Lung (tissue), 12 donors: ENCODE measurements around the gene MTHFD2L. TPM values are rescaled to one million over a fixed set of nuclear protein-coding genes. Genes with fewer than 3 reads are reported as not detected.

ENCODE experiments used
- ATAC-seq: fragments of 200-7000 bp; cut with Tn5 transposase; one replicate; pipeline ENCODE4 v1.9.1; 2020; ENCODE audit warnings: moderate number of reproducible peaks; ENCODE audit not compliant: insufficient read depth, low FRiP score
- DNase-seq, 3 donors: peaks; one replicate each; pipeline ENCODE4 v3.0.0-alpha.2; 2013 to 2017
- H3K27ac ChIP-seq, 2 donors: one replicate each; pipeline ENCODE4 v1.5.1; 2013; ENCODE audit warnings: mild to moderate bottlenecking in 2 of 2, moderate library complexity in 2 of 2, control low read depth in 1 of 2, inconsistent platforms in 1 of 2, low read depth in 1 of 2, low read length in 1 of 2
- H3K27me3 ChIP-seq, 3 donors: one replicate each; pipeline ENCODE4 v1.5.1; 2013; ENCODE audit warnings: low read length in 2 of 3; ENCODE audit not compliant: control insufficient read depth in 3 of 3, insufficient read depth in 3 of 3
- H3K36me3 ChIP-seq, 4 donors: one replicate each; pipeline ENCODE4 v1.5.1; 2013; ENCODE audit warnings: low read length in 4 of 4, mild to moderate bottlenecking in 1 of 4, moderate library complexity in 1 of 4; ENCODE audit not compliant: control insufficient read depth in 4 of 4, insufficient read depth in 4 of 4
- H3K4me1 ChIP-seq, 5 donors: one replicate each; pipeline ENCODE4 v1.5.1; 2013; ENCODE audit warnings: low read length in 5 of 5, mild to moderate bottlenecking in 2 of 5, moderate library complexity in 1 of 5; ENCODE audit not compliant: control insufficient read depth in 5 of 5, insufficient read depth in 5 of 5
- H3K4me3 ChIP-seq: one replicate; pipeline ENCODE4 v1.5.1; 2013; ENCODE audit warnings: mild to moderate bottlenecking, control low read depth, moderate library complexity
- H3K9ac ChIP-seq, 2 donors: one replicate each; pipeline ENCODE4 v1.5.1; 2013; ENCODE audit warnings: low read length in 2 of 2, control low read depth in 1 of 2; ENCODE audit not compliant: insufficient read depth in 1 of 2
- H3K9me3 ChIP-seq, 4 donors: one replicate each; pipeline ENCODE4 v1.5.1; 2013; ENCODE audit warnings: low read length in 3 of 4, mild to moderate bottlenecking in 1 of 4, moderate library complexity in 1 of 4; ENCODE audit not compliant: control insufficient read depth in 4 of 4, insufficient read depth in 3 of 4
- WGBS, 2 donors: extraction: QIAGEN DNeasy Blood & Tissue Kit; methylation state at CpG; one replicate each; pipeline ENCODE4 v1.1.7; 2013; 5-methylcytosine and 5-hydroxymethylcytosine counted together
- polyA plus RNA-seq, 2 donors: library from polyadenylated mRNA; stranded (reverse); fragments of 200-250 nt; gene quantifications; one replicate each; pipeline ENCODE4 v1.2.1, GENCODE V29; 2013
- total RNA-seq, 2 donors: library from RNA; depleted of rRNA in 1 of 2; stranded (reverse); fragments of >200 nt in 1 of 2; gene quantifications; one replicate each; pipeline ENCODE4 v1.2.1, GENCODE V29; 2014 to 2021
- TF ChIP-seq, protein P1 (sequence below): IDR thresholded peaks from 2 replicates; pipeline ENCODE4 v1.5.1; 2012; ENCODE audit warnings: mild to moderate bottlenecking; ENCODE audit errors: control extremely low read depth, extremely low read depth
- donor health status: control.
- donor health status: control.
- donor health status: Bipolar disorder and iron deficiency.
- donor health status: healthy.
- donor health status: DM: yes; HTN: yes; CAD: no.

Gene MTHFD2L
- total and polyA plus RNA-seq, 4 donors = 11.9 to 32.1 (median 15.4) TPM

DNA sequence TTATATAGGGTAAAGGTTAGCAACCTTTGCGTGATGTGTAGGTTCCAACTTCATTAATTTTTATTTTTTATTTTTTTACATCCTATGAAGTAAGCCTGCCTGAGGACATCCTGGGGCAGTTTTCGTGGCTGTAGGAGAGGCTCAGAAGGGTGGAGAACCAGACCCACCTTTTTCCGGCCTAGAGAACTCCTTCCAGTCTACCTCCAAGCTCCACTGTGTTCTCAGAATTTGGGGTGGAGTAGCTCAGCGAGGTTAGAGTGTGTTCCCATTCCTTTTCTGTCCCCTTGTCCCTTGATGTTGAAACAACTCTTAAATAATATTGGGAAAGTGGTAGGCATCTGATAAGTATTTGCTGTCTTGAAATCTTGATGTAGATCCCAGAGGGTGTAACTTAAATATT is 32.4 kb downstream of the MTHFD2L start:
- WGBS, 2 donors = 71 to 83% methylated on average over 4 of the region's 4 CpGs
- DNase-seq (no peak), ATAC-seq (peak; percentile 39)
- Histone ChIP-seq H3K9me3 (no peaks in the 10 kb centered on the region), H3K36me3 (no peaks in the 10 kb centered on the region), H3K27me3 (no peaks in the 10 kb centered on the region), H3K9ac (no peak overlapping the region), H3K4me1 (no peaks in the 10 kb centered on the region), H3K27ac (no peak overlapping the region), H3K4me3 (no peak overlapping the region)
- TF ChIP-seq, protein P1, sequence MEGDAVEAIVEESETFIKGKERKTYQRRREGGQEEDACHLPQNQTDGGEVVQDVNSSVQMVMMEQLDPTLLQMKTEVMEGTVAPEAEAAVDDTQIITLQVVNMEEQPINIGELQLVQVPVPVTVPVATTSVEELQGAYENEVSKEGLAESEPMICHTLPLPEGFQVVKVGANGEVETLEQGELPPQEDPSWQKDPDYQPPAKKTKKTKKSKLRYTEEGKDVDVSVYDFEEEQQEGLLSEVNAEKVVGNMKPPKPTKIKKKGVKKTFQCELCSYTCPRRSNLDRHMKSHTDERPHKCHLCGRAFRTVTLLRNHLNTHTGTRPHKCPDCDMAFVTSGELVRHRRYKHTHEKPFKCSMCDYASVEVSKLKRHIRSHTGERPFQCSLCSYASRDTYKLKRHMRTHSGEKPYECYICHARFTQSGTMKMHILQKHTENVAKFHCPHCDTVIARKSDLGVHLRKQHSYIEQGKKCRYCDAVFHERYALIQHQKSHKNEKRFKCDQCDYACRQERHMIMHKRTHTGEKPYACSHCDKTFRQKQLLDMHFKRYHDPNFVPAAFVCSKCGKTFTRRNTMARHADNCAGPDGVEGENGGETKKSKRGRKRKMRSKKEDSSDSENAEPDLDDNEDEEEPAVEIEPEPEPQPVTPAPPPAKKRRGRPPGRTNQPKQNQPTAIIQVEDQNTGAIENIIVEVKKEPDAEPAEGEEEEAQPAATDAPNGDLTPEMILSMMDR = no peak

- no peak for DNase-seq
- WGBS, 2 donors = 43 to 63% methylated on average over 4 of the region's 4 CpGs
- Histone ChIP-seq H3K9ac (no peak overlapping the region), H3K9me3 (no peaks in the 10 kb centered on the region), H3K27ac (no peak overlapping the region), H3K36me3 (no peaks in the 10 kb centered on the region), H3K27me3 (no peaks in the 10 kb centered on the region), H3K4me1 (no peaks in the 10 kb centered on the region), H3K4me3 (no peak overlapping the region)
- ATAC-seq = no peak
- TF ChIP-seq, protein P1 = no peak
Measured at GRCh38 chr4:74190919-74191397, 33.0 kb downstream of the MTHFD2L start.

- Histone ChIP-seq H3K4me1 (peaks cover 0 to 5% (median 0%) of the 10 kb centered on the region in 5 donors), H3K27ac (no peak overlapping the region), H3K9ac (no peak overlapping the region), H3K9me3 (no peaks in the 10 kb centered on the region), H3K4me3 (no peak overlapping the region), H3K36me3 (peaks cover 0 to 8% (median 0%) of the 10 kb centered on the region in 4 donors), H3K27me3 (no peaks in the 10 kb centered on the region)
- no peak for DNase-seq
- ATAC-seq = no peak
- 73 to 76% methylated on average over 1 of the region's 1 CpG for WGBS, 2 donors
- TF ChIP-seq, protein P1 = no peak
Measured at GRCh38 chr4:74197080-74197479, 39.2 kb downstream of the MTHFD2L start.

- TF ChIP-seq, protein P1 = no peak
- H3K9me3 ChIP-seq = no peaks in the 10 kb centered on the region
- H3K4me1 ChIP-seq = peaks cover 0 to 5% (median 3%) of the 10 kb centered on the region in 5 donors
- H3K27ac ChIP-seq = no peak overlapping the region
- no peak overlapping the region for H3K9ac ChIP-seq
- ATAC-seq = no peak
- H3K36me3 ChIP-seq = peaks cover 0 to 12% (median 0%) of the 10 kb centered on the region in 4 donors
- H3K27me3 ChIP-seq = no peaks in the 10 kb centered on the region
- WGBS, 2 donors = 51 to 76% methylated on average over 5 of the region's 5 CpGs
- H3K4me3 ChIP-seq = no peak overlapping the region
- peak in 1 of 3 donors; percentile 13 for DNase-seq
Measured at GRCh38 chr4:74202062-74202586, 44.2 kb downstream of the MTHFD2L start.
